Measurements from ENCODE around the gene PARP4.

GRCh38 chr13:24505756-24506155 lies 6.8 kb downstream of the PARP4 start:
- TF ChIP-seq POLR2A (IDR thresholded peaks at IDR 0.05), result no peak
- TF ChIP-seq CTCF (IDR thresholded peaks at IDR 0.05), result no peak
- no peak for TF ChIP-seq POLR2AphosphoS5 (IDR thresholded peaks at IDR 0.05)
